Measurements from ENCODE around the gene CMSS1. TPM values are rescaled to one million over a fixed set of nuclear protein-coding genes. Genes with fewer than 3 reads are reported as not detected.

CMSS1 gene
- polyA plus RNA-seq, 1 of the 3 experiments (the other 2 are of a cell fraction), result 9.1 TPM

DNA sequence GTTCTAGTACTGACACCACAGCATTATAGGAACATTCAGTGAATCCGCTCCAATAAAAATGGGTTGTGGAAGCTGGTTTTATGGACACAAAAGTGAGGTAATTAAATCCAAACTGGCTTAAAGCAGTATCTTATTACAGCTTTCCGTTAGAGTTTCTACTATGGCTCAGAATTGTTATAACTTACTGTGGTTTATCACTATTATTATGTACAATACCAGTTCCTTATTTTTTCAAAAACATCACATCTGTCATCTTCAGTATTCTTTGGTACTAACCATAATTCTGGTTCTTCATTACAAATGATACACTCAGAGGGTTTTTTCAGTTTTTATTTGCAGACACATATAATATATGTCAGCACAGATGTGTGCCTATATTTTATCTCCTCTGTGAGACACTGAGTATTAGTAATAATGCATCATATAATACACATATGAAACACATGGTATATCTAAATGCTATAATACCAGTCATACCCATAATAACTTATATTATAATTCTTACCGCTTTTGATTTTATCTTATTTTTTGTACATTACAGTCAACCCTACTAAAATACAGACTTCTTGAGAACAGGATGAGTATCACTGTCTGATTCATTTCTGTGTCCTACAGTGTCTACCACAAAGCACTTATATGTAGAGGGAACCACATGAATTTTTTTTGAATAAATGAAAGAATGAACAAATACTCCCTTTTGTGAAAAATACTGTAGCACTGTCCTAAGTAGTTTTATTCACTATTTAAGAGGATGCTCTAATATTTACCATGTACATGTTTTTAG is 39.0 kb downstream of the CMSS1 start:
- H3K9me2 ChIP-seq, result no peaks in the 10 kb centered on the region
- peaks cover 2 to 29% of the 10 kb centered on the region in 2 experiments for H3K4me1 ChIP-seq (ENCODE audit: control insufficient read depth in 1 of 2, insufficient read depth in 2 of 2, low read depth in 1 of 2, low read length in 1 of 2)
- H3K36me3 ChIP-seq (replicated peaks in 1 of 2; ENCODE audit: control insufficient read depth in 1 of 2, insufficient read depth in 2 of 2, low read length in 1 of 2), result peaks cover 30% of the 10 kb centered on the region in 2 experiments
- H2AFZ ChIP-seq (ENCODE audit: low read depth), result no peak overlapping the region
- no peaks in the 10 kb centered on the region for H3K27me3 ChIP-seq (ENCODE audit: insufficient read depth)
- peak overlapping the region in 1 of 2 experiments; percentile 9; a peak in 2 of 4 replicates for H3K27ac ChIP-seq (ENCODE audit: low read depth in 2 of 2, low read length in 1 of 2)
- H3K4me2 ChIP-seq, result no peak overlapping the region
- ChIA-PET POLR2A (no interaction called here), CTCF (interaction anchor here (0.6 kb wide), 1 partner anchor 15 kb away, joined by 3 read pairs; no protein-coding TSS in a partner anchor)
- WGBS (ENCODE audit: low lambda C conversion rate), result 93% methylated on average over 3 of the region's 3 CpGs
- no peaks in the 10 kb centered on the region for H4K20me1 ChIP-seq (ENCODE audit: insufficient read depth)
- DNase-seq, result no peak
- no peak overlapping the region for H3K9ac ChIP-seq
- TF ChIP-seq TCF12 (IDR thresholded peaks at IDR 0.05) (no peak), SIN3A (IDR thresholded peaks at IDR 0.05; ENCODE audit: borderline replicate concordance, low read depth, low read length) (no peak), SMC3 (IDR thresholded peaks at IDR 0.05; ENCODE audit: low read depth, low read length) (no peak), NRF1 (IDR thresholded peaks at IDR 0.05; ENCODE audit: low read depth, low read length) (no peak), MXI1 (IDR thresholded peaks at IDR 0.05; ENCODE audit: low read depth, low read length) (no peak), RAD21 (IDR thresholded peaks at IDR 0.05; ENCODE audit: low read length) (no peak), TEAD4 (IDR thresholded peaks at IDR 0.05; ENCODE audit: borderline replicate concordance, insufficient read depth) (no peak), YY1 (IDR thresholded peaks at IDR 0.05; ENCODE audit: low read depth) (no peak), FOSL2 (IDR thresholded peaks at IDR 0.05; ENCODE audit: borderline replicate concordance, low read depth) (no peak), EP300 (IDR thresholded peaks at IDR 0.05; ENCODE audit: borderline replicate concordance in 1 of 2, low read depth in 1 of 2, low read length in 1 of 2) (no peak), FOXJ3 (CRISPR knock-in tag; IDR thresholded peaks at IDR 0.05) (no peak), GATA2 (CRISPR knock-in tag; IDR thresholded peaks at IDR 0.05) (no peak)
- TF ChIP-seq, protein P1, sequence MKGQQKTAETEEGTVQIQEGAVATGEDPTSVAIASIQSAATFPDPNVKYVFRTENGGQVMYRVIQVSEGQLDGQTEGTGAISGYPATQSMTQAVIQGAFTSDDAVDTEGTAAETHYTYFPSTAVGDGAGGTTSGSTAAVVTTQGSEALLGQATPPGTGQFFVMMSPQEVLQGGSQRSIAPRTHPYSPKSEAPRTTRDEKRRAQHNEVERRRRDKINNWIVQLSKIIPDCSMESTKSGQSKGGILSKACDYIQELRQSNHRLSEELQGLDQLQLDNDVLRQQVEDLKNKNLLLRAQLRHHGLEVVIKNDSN (IDR thresholded peaks at IDR 0.05; ENCODE audit: borderline replicate concordance, low read depth), result no peak
- TF ChIP-seq, protein P2, sequence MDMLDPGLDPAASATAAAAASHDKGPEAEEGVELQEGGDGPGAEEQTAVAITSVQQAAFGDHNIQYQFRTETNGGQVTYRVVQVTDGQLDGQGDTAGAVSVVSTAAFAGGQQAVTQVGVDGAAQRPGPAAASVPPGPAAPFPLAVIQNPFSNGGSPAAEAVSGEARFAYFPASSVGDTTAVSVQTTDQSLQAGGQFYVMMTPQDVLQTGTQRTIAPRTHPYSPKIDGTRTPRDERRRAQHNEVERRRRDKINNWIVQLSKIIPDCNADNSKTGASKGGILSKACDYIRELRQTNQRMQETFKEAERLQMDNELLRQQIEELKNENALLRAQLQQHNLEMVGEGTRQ (IDR thresholded peaks at IDR 0.05; ENCODE audit: borderline replicate concordance, low read depth, low read length), result no peak
- TF ChIP-seq, protein P3, sequence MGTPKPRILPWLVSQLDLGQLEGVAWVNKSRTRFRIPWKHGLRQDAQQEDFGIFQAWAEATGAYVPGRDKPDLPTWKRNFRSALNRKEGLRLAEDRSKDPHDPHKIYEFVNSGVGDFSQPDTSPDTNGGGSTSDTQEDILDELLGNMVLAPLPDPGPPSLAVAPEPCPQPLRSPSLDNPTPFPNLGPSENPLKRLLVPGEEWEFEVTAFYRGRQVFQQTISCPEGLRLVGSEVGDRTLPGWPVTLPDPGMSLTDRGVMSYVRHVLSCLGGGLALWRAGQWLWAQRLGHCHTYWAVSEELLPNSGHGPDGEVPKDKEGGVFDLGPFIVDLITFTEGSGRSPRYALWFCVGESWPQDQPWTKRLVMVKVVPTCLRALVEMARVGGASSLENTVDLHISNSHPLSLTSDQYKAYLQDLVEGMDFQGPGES (IDR thresholded peaks at IDR 0.05; ENCODE audit: low read depth, low read length), result no peak
- no peak overlapping the region for H3K4me3 ChIP-seq (ENCODE audit: low read depth in 2 of 2, low read length in 1 of 2)
- H3F3A ChIP-seq (replicated peaks; ENCODE audit: insufficient read depth), result peaks cover 6% of the 10 kb centered on the region
- H3K79me2 ChIP-seq (ENCODE audit: insufficient read depth), result peaks cover 91% of the 10 kb centered on the region
- H3K9me3 ChIP-seq, result no peaks in the 10 kb centered on the region

Data from SK-N-SH (cell line).